DOHH2 (cell line): ENCODE data around the gene FKBP5.

Source experiments
- H3F3A ChIP-seq: fragments of 200-600 bp; sonication (generic), shearing (Covaris generic); 2 replicates; pipeline ENCODE4 v1.6.0; 2016; ENCODE audit warnings: antibody characterized with exemption, mild to moderate bottlenecking; ENCODE audit not compliant: control insufficient read depth, insufficient read depth
- H3K27ac ChIP-seq: fragments of 200-600 bp; sonication (generic); 2 replicates; pipeline ENCODE4 v1.5.1; 2014; ENCODE audit warnings: low read depth, mild to moderate bottlenecking, low read length, moderate library complexity
- H3K27me3 ChIP-seq: fragments of 200-600 bp; sonication (generic); 2 replicates; pipeline ENCODE4 v1.6.1; 2014; ENCODE audit warnings: mild to moderate bottlenecking, low read length, mixed read lengths; ENCODE audit not compliant: control insufficient read depth
- H3K36me3 ChIP-seq: fragments of 200-600 bp; sonication (generic); 2 replicates; pipeline ENCODE4 v1.6.1; 2014; ENCODE audit warnings: mild to moderate bottlenecking, low read length, moderate library complexity, mixed read lengths; ENCODE audit not compliant: control insufficient read depth
- H3K4me1 ChIP-seq: fragments of 200-600 bp; sonication (generic); 2 replicates; pipeline ENCODE4 v1.6.1; 2014; ENCODE audit warnings: mild to moderate bottlenecking, low read length, mixed read lengths; ENCODE audit not compliant: control insufficient read depth
- H3K4me2 ChIP-seq: fragments of 200-600 bp; sonication (generic); 2 replicates; pipeline ENCODE4 v1.6.0; 2014; ENCODE audit warnings: mild to moderate bottlenecking, low read length, moderate library complexity
- H3K4me3 ChIP-seq: fragments of 200-600 bp; sonication (generic); 2 replicates; pipeline ENCODE4 v1.5.1; 2014; ENCODE audit warnings: mild to moderate bottlenecking, low read length, mixed read lengths
- H3K79me2 ChIP-seq: fragments of 200-600 bp; sonication (generic); 2 replicates; pipeline ENCODE4 v1.6.1; 2014; ENCODE audit warnings: mild to moderate bottlenecking, low read length, mixed read lengths; ENCODE audit not compliant: control insufficient read depth
- H3K9me2 ChIP-seq: fragments of 200-600 bp; sonication (generic); replicated peaks from 2 replicates; pipeline ENCODE4 v1.6.1; 2014; ENCODE audit warnings: mild to moderate bottlenecking, low read length, mixed read lengths; ENCODE audit not compliant: control insufficient read depth
- H3K9me3 ChIP-seq: fragments of 200-600 bp; sonication (generic); 2 replicates; pipeline ENCODE4 v1.6.1; 2014; ENCODE audit warnings: antibody characterized with exemption, low read length, mixed read lengths; ENCODE audit not compliant: control insufficient read depth, insufficient read depth
- H4K20me1 ChIP-seq: fragments of 200-600 bp; sonication (generic); 2 replicates; pipeline ENCODE4 v1.6.0; 2014; ENCODE audit warnings: low read depth, mild to moderate bottlenecking, antibody characterized with exemption, low read length, moderate library complexity; ENCODE audit not compliant: control insufficient read depth, insufficient read depth
- EZH2phosphoT487 ChIP-seq: fragments of 200-600 bp; sonication (generic); IDR thresholded peaks from 2 replicates; pipeline ENCODE4 v1.6.1; 2017; ENCODE audit warnings: borderline replicate concordance, mild to moderate bottlenecking, antibody characterized with exemption, low read length, moderate library complexity, mixed read lengths
- TF ChIP-seq, protein P1 (sequence below): fragments of 200-600 bp; sonication (generic); IDR thresholded peaks from one replicate; pipeline ENCODE4 v1.5.1; 2014; ENCODE audit warnings: antibody characterized with exemption, mild to moderate bottlenecking, low read depth, low read length; ENCODE audit not compliant: poor library complexity, severe bottlenecking

FKBP5 gene

GRCh38 chr6:35587167-35587566, 101.5 kb downstream of the FKBP5 start:
- no peaks in the 10 kb centered on the region for H3K9me2 ChIP-seq
- peaks cover 71% of the 10 kb centered on the region for H3K36me3 ChIP-seq
- TF ChIP-seq EZH2phosphoT487 = no peak
- TF ChIP-seq, protein P1, sequence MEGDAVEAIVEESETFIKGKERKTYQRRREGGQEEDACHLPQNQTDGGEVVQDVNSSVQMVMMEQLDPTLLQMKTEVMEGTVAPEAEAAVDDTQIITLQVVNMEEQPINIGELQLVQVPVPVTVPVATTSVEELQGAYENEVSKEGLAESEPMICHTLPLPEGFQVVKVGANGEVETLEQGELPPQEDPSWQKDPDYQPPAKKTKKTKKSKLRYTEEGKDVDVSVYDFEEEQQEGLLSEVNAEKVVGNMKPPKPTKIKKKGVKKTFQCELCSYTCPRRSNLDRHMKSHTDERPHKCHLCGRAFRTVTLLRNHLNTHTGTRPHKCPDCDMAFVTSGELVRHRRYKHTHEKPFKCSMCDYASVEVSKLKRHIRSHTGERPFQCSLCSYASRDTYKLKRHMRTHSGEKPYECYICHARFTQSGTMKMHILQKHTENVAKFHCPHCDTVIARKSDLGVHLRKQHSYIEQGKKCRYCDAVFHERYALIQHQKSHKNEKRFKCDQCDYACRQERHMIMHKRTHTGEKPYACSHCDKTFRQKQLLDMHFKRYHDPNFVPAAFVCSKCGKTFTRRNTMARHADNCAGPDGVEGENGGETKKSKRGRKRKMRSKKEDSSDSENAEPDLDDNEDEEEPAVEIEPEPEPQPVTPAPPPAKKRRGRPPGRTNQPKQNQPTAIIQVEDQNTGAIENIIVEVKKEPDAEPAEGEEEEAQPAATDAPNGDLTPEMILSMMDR = no peak
- H4K20me1 ChIP-seq = no peaks in the 10 kb centered on the region
- H3K27ac ChIP-seq = no peak overlapping the region
- no peak overlapping the region for H3K4me2 ChIP-seq
- H3K4me3 ChIP-seq = no peak overlapping the region
- H3F3A ChIP-seq = peaks cover 15% of the 10 kb centered on the region
- no peaks in the 10 kb centered on the region for H3K79me2 ChIP-seq
- H3K4me1 ChIP-seq = no peaks in the 10 kb centered on the region
- no peaks in the 10 kb centered on the region for H3K27me3 ChIP-seq
- no peaks in the 10 kb centered on the region for H3K9me3 ChIP-seq

DNA sequence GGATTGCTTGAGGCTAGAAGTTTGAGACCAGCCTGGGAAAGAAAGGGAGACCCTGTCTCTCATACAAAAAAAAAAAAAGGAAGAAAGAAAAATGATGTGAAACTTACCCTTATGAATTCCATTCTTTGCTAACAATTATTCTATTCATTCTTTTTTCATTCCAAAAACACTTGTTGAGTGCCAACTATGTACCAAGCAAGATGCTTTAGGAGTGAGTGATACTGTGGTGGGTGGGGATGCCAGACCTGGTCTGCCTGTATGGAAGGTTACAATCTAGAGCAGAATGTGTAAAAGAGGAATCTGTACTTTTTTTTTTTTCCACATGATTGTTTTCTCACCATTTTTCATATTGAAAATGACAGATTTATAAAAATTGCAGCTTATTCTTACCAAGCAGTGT, 102.2 kb downstream of the FKBP5 start:
- H3K4me2 ChIP-seq = no peak overlapping the region
- H3K4me3 ChIP-seq = no peak overlapping the region
- H3F3A ChIP-seq = peaks cover 15% of the 10 kb centered on the region
- H4K20me1 ChIP-seq = no peaks in the 10 kb centered on the region
- no peaks in the 10 kb centered on the region for H3K79me2 ChIP-seq
- TF ChIP-seq, protein P1 = no peak
- no peak for TF ChIP-seq EZH2phosphoT487
- H3K9me2 ChIP-seq = no peaks in the 10 kb centered on the region
- no peaks in the 10 kb centered on the region for H3K27me3 ChIP-seq
- H3K4me1 ChIP-seq = no peaks in the 10 kb centered on the region
- H3K36me3 ChIP-seq = peaks cover 71% of the 10 kb centered on the region
- no peak overlapping the region for H3K27ac ChIP-seq
- no peaks in the 10 kb centered on the region for H3K9me3 ChIP-seq

DNA sequence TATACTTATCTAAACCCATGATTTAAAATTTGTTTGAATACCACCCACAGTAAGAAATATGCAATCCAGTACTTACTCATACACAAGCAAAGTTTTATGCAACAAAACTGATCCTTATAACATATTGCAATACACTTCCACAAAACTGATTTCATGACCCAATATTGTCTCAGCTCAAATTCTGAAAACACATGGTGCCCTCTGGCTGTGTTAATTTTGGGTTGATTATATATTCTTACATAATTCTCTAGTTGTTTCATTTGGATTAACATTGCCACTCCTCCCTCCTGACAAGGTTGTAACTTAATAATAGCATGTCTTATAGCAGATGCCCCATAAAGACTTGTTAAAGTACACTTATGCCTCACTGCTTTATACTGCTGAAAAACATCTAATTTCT, 103.1 kb downstream of the FKBP5 start:
- Histone ChIP-seq H3K27ac (no peak overlapping the region), H3K4me3 (no peak overlapping the region), H3K79me2 (no peaks in the 10 kb centered on the region), H3K4me2 (no peak overlapping the region), H3K27me3 (no peaks in the 10 kb centered on the region), H4K20me1 (no peaks in the 10 kb centered on the region), H3F3A (peaks cover 15% of the 10 kb centered on the region), H3K9me3 (no peaks in the 10 kb centered on the region), H3K4me1 (no peaks in the 10 kb centered on the region), H3K9me2 (no peaks in the 10 kb centered on the region), H3K36me3 (peaks cover 64% of the 10 kb centered on the region)
- TF ChIP-seq EZH2phosphoT487 = no peak
- TF ChIP-seq, protein P1 = no peak
